ENCODE results near the gene RFPL2.
"Not testable (repeated sequence)": the region's sequence is repeated elsewhere in the genome, so short reads cannot be mapped to it uniquely, and the experiment has no call there.

The RFPL2 gene

GRCh38 chr22:32164075-32164860 lies 40.6 kb downstream of the RFPL2 start:
- no peak for DNase-seq (ENCODE audit: low spot score)

- DNase-seq (ENCODE audit: low spot score), result not testable (repeated sequence)
Measured at GRCh38 chr22:32160411-32160810, 44.5 kb downstream of the RFPL2 start.

GRCh38 chr22:32158712-32159533 lies 46.0 kb downstream of the RFPL2 start, which contains the start of gene C22orf42:
TSS of gene C22orf42 (minus strand) at chr22:32159303. CDS start at chr22:32159215, 88 bp downstream.
- no peak for DNase-seq (ENCODE audit: low spot score)

GRCh38 chr22:32157632-32158031 lies 47.2 kb downstream of the RFPL2 start:
- DNase-seq (ENCODE audit: low spot score), result not testable (repeated sequence)

GRCh38 chr22:32154727-32155126 lies 50.1 kb downstream of the RFPL2 start:
- not testable (repeated sequence) for DNase-seq (ENCODE audit: low spot score)

- DNase-seq (ENCODE audit: low spot score), result not testable (repeated sequence)
Measured at GRCh38 chr22:32151641-32152040, 53.2 kb downstream of the RFPL2 start.

- DNase-seq (ENCODE audit: low spot score), result not testable (repeated sequence)
Measured at GRCh38 chr22:32150647-32151046, 54.2 kb downstream of the RFPL2 start.

- not testable (repeated sequence) for DNase-seq (ENCODE audit: low spot score)
Measured at GRCh38 chr22:32148372-32148771, 56.5 kb downstream of the RFPL2 start.

GRCh38 chr22:32147128-32147527 lies 57.7 kb downstream of the RFPL2 start:
- not testable (repeated sequence) for DNase-seq (ENCODE audit: low spot score)

GRCh38 chr22:32144496-32145274 lies 60.2 kb downstream of the RFPL2 start:
- peak; percentile 29 for DNase-seq (ENCODE audit: low spot score)

GRCh38 chr22:32142600-32142999 lies 62.3 kb downstream of the RFPL2 start:
- DNase-seq (ENCODE audit: low spot score), result peak; percentile 33

GRCh38 chr22:32140688-32141087 lies 64.2 kb downstream of the RFPL2 start:
- DNase-seq (ENCODE audit: low spot score), result not testable (repeated sequence)
